ENCODE data around the gene SCG3. TPM values are rescaled to one million over a fixed set of nuclear protein-coding genes. Genes with fewer than 3 reads are reported as not detected.

SCG3 gene
- polyA plus RNA-seq, 3 donors = 0.06 to 0.10 TPM; not detected in 1

DNA sequence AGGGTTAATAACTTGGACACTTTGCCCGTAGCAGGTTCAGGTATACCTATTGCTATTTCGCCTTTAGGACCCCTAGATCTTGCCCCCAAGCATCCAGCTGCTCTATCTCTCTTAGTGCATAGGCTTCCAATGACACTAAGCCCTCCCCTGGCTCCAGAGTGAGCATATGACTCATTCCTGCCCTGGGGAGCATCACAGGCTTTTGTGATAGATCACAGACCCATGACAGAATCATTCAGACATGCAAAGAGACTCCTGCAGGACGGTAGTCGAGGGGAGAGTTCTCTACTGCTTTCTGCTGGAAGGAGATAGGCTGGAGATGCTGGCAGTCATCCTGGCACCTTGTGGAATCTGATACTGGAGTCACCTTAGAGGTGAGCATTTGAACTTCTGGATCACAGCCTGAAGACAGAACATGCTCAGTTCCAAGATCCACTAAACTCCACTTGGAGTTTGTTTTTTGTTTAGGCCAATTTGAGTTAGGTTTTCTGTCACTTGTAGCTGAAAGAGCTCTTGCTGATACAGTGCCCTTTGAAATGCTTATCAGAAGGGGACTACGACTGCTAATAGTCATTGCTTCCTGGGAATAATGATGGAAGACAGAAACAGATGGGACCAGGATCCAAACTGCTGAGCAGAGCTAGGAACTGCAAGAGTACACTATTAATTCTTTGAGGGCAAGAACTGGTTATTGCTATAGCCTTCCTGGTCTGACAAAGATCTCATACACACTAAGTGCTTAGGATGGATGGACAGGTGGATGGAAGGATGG is 45.2 kb downstream of the SCG3 start:
- no peak for DNase-seq (ENCODE audit: low read depth in 3 of 3, low spot score in 2 of 3)

DNA sequence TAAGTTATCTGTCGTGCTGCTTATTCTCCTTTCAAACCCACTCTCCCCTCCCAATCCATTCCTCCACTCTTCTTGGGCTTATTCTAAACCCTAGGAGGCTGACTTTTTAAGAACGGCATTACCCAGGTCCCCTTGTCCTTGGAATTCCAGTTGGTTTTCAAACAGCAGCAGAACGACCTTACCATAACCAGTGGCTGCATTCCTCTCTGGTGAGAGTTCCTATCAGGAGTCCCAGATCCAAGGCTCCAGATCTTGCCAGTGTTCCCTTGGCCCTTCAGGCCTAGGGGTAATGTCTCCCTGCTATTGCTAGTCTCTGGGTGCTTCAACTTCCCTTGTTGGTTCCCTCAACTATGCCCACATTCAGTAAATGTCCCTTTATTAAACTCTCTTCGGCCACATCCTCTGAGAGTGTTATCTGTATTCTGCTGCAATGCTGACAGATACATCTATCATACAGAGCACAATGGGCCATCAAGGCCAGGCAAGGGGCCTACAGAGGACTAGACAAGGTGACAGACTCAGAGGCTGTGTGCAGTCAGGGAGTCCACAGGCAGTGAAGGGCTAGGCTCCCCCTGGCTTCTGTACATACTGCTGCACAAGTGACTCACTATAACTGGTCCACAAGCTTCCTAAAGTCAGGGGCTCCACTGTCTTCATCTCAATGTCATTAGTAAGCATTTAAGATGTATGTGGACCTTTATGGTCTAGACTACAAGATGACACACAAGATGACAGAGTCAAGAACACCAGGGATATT is 46.0 kb downstream of the SCG3 start:
- no peak for DNase-seq (ENCODE audit: low read depth in 3 of 3, low spot score in 2 of 3)

- no peak for DNase-seq (ENCODE audit: low read depth in 3 of 3, low spot score in 2 of 3)
Measured at GRCh38 chr15:51731549-51732267, 50.4 kb downstream of the SCG3 start.

GRCh38 chr15:51732646-51733045 is 51.3 kb downstream of the SCG3 start:
- DNase-seq (ENCODE audit: low read depth in 3 of 3, low spot score in 2 of 3) = no peak

DNA sequence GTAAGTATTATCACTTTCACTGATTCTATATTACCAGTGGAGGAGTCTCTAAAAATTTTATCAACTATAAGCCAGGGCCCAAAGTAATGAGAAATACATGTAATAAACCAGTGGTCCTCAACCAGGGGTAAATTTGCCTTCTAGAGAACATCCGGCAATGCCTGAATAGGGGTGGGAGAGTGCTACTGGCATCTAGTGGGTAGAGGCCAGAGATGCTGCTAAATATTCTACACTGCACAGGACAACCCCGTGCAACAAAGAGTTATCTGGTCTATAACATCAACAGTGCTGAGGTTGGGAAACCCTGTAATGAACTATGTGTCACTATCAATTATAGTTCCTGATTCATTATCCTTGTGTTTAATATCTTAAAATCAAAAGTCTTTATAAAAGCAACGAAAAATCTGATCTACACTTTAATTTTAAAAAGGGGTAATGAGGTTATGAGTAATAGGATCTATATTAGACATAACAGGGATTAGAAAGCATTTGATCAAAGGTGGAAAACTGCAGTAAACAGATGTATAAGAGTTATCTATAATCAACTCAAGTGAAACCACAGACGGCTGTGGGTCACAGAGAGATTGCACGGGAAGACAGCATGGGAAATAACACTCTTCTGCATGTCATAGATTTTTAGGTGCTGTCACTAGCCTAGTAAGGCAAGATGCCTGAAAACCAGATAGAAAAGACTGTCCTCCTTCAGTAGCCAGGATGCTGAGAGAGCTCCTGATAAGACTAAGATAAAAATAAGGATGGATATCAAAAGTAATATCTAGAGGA is 54.1 kb downstream of the SCG3 start:
- DNase-seq (ENCODE audit: low read depth in 3 of 3, low spot score in 2 of 3) = no peak

- no peak for DNase-seq (ENCODE audit: low read depth in 3 of 3, low spot score in 2 of 3)
Measured at GRCh38 chr15:51736069-51736468, 54.8 kb downstream of the SCG3 start.

- DNase-seq (ENCODE audit: low read depth in 3 of 3, low spot score in 2 of 3) = no peak
Measured at GRCh38 chr15:51736751-51737521, 55.6 kb downstream of the SCG3 start.

DNA sequence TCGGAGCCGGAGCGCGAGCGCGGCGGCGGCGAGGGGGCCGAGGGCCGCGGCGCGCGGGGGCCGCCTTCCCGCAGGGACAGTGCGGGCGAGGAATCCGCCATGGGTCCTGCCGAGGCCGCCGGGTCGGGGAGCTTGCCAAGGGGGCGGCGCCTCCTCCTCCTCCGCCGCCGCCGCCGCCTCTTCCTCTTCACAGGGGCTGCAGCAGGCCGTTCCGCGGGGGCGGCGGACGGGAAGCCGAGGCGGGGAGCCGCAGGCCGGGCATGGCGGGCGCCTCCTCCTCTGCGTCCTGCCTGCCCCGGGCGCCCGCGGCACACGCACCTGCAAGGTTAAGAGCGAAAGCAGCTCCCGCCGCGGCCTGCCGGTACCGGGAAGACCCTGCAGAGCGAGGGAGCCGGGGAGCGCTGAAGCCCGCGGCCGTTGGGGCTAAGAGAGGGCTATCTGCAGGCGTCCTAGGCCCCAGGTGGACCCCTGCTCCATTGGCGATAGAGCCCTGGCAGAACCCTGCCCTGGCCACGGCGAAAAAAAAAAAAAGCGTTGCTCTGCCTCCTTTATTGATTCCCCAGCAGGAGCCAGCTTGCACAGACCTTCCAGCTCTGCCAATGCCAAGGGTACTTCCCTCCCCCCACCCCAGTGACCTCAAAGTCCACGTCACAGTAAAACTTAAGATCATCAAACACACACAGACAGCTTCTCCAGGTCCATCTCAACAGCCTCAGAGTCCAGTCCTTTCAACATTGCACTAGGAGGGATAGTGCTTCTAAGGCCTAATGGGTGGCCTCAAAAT is 56.4 kb downstream of the SCG3 start, which contains the start of gene LYSMD2:
Gene LYSMD2, minus strand, starts transcription at position 134 of the 784 bp plus-strand sequence. Its CDS starts 33 bp downstream, at position 101.
- no peak for DNase-seq (ENCODE audit: low read depth in 3 of 3, low spot score in 2 of 3)

DNA sequence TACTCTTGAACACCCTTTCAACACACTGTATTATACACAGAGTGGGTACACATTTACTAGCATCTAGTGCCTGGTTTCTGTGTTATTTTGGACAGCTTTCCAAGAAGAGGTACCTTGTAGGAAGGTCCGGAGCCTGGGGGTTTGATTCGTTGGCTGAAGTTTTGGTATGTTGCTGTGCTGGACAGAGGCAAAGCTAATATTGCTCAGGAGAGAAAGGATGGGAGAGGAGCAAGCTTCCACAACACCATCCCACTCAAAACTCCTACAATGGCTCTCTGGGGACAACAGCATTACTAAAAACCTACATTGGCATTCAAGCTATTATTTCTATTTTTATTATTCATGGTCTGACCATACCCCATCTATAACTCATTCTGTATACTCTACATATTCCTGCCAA is 57.2 kb downstream of the SCG3 start:
- no peak for DNase-seq (ENCODE audit: low read depth in 3 of 3, low spot score in 2 of 3)

- no peak for DNase-seq (ENCODE audit: low read depth in 3 of 3, low spot score in 2 of 3)
Measured at GRCh38 chr15:51739061-51739712, 57.9 kb downstream of the SCG3 start.

DNA sequence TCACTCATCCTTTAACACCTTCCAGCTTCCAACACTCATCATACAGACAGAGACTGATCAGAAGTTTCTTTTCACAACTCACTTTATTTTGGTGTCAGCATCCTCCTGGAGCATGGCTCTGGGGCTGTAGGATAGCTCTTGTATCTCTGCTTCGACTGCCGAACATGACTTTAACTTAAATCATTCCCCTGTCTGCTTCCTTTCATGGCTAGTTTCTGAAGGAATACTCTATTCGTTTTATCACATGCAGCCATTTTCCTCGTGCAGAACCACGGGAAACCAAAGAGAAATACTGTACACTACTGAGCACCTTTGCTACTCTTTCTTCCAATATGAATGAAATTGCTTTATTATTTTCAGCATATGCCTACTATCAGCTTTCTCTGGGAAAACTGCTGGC is 68.0 kb downstream of the SCG3 start:
- DNase-seq (ENCODE audit: low read depth in 3 of 3, low spot score in 2 of 3) = no peak

GRCh38 chr15:51750186-51750585 is 68.9 kb downstream of the SCG3 start:
- DNase-seq (ENCODE audit: low read depth in 3 of 3, low spot score in 2 of 3) = no peak

DNA sequence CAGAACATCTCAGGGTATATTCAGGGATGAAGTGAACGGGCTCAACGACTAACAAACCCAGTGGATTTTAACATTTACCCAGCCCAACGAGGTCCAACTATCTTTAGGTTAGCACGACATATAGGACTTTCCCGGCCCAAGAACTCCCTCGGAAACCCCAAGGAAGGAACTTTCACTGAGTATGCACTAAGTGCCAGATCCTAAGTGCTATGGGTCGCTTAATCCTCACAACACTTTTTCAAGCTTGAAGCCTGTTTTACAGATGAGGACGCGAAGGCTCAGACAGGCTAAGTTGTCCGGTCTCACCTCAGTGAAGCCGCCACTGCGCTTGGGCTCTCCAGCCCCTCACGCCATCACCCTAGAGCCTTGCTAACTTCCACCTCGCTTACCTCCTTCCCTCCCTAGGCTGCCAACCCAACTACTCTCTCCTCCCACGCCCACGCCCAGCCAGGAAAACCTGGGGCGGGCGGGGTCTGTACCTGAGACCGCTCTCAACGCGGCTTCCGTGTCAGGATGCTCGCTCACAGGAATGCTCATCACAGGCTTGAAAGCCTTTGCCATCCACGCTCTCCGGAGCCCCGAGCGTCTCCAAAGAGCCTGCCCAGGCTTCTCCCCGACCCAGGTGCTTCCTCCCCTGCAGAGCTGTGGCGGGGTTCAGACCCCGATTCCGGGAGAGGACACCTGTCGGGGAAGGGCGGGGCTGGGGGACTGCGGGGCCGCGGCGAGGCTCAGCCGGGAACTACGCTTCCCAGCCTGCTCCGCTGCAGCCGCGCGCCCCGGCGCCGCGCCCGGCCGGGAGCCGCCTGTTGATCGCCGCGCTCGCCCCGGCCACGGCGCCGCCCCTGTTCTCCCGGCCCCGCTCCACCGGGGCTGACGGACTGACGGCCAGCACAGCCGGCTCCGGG is 69.7 kb downstream of the SCG3 start, which contains the start of gene TMOD2:
Gene TMOD2, plus strand, starts transcription at position 806 of the 905 bp plus-strand sequence. CDS start 14,845 bp downstream, outside the sequence.
- no peak for DNase-seq (ENCODE audit: low read depth in 3 of 3, low spot score in 2 of 3)

DNA sequence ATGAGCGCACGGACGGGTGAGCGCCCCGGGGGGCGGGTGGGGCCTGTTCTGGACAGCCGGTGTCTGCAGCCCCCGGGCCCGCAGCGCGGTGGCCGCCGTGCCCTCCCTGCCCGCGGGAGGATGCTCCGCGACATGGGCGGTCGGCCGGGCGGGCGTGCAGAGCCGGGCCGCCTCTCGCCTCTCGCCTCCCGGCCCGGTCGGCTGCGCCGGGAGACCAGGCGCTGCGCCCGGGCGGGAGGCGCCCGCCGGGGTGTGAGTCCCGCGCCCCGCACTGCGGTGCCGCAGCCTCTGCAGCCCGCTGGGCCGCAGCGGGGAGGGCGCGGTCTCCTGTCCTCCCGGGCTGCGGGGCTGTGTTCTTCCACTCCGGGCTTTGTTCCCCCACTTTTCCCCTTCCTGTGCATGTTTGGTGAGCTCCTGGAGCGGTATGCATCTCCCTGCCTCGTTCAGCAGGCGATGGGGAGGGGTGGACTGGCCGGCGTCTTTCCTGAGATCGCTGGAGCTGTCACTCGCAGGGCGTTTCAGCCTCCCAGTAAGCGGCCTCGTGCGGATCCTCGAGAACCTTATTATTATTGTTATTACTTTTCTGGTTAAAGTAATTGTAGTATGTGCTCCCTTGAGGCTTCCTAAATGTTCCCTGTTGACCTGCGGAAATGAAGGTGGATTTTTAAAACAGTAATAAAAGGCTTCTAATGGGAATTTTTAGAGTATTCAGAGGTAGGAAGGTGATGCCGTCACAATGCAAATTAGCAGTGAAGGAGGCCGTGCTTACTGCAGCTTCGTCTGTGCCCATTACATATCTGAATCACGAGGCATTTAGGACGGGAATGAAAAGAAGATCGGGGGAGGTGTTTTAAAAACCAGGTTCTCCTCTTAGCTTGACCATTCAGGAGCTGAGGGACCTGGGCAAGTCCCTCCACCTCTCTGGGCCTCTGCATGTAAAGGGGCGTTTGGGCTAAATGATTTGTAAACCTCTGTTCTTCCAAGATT is 70.7 kb downstream of the SCG3 start:
- DNase-seq (ENCODE audit: low read depth in 3 of 3, low spot score in 2 of 3) = no peak

DNA sequence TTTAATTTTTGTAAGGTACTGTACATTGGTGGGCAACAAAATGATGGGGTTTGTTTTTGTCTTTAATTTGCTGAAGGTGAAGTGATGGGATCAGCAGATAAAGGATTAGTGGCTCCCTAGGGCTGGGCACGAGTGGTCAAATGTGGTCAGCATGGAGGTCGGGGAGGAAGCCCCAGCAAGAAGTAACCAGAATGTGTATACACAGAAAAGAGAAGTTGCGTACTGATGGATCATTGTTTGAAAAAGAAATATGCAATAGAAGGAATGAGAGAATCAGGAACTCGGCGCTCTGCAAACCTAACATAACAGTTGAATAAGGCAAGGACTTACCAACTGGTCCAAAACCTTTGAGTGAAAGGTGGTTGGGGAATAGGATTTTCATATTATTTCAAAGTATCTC is 71.6 kb downstream of the SCG3 start:
- no peak for DNase-seq (ENCODE audit: low read depth in 3 of 3, low spot score in 2 of 3)

DNA sequence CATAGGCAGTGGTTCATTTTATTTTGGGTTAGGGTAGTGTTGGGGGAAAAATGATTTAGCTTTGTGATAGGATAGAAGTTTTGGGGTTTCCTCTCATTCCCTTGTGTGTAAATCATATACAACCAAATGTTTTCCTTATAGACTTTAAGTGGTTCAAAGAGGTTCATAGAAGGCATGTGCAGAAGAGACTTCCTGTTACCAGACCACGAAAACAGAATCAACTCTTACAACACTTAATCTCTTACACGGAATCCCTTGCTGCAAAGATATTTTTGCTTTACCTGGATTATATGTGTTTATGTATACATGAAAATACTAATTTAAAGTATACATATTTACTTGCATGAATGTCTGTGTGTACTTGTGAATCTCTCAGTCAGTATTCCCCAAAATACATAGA is 73.0 kb downstream of the SCG3 start:
- DNase-seq (ENCODE audit: low read depth in 3 of 3, low spot score in 2 of 3) = no peak
